Measurements from ENCODE around the gene BEAN1.
"Not testable (repeated sequence)": the region's sequence is repeated elsewhere in the genome, so short reads cannot be mapped to it uniquely, and the experiment has no call there.

DNA sequence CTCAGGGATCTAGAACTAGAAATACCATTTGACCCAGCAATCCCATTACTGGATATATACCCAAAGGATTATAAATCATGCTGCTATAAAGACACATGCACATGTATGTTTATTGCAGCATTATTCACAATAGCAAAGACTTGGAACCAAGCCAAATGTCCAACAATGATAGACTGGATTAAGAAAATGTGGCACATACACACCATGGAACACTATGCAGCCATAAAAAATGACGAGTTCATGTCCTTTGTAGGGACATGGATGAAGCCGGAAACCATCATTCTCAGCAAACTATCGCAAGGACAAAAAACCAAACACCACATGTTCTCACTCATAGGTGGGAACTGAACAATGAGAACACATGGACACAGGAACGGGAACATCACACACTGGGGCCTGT is 74.5 kb downstream of the BEAN1 start:
- TF ChIP-seq EZH2phosphoT487 (IDR thresholded peaks at IDR 0.05; ENCODE audit: unreplicated experiment); EZH2 (IDR thresholded peaks at IDR 0.05; ENCODE audit: low read depth, unreplicated experiment); POLR2AphosphoS5 (IDR thresholded peaks at IDR 0.05; ENCODE audit: low read depth); CREB1 (CRISPR knock-in tag; IDR thresholded peaks at IDR 0.05; ENCODE audit: low read depth): not testable (repeated sequence)
- TF ChIP-seq, protein P1, sequence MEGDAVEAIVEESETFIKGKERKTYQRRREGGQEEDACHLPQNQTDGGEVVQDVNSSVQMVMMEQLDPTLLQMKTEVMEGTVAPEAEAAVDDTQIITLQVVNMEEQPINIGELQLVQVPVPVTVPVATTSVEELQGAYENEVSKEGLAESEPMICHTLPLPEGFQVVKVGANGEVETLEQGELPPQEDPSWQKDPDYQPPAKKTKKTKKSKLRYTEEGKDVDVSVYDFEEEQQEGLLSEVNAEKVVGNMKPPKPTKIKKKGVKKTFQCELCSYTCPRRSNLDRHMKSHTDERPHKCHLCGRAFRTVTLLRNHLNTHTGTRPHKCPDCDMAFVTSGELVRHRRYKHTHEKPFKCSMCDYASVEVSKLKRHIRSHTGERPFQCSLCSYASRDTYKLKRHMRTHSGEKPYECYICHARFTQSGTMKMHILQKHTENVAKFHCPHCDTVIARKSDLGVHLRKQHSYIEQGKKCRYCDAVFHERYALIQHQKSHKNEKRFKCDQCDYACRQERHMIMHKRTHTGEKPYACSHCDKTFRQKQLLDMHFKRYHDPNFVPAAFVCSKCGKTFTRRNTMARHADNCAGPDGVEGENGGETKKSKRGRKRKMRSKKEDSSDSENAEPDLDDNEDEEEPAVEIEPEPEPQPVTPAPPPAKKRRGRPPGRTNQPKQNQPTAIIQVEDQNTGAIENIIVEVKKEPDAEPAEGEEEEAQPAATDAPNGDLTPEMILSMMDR (conservative IDR thresholded peaks at IDR 0.05; ENCODE audit: low read depth in 2 of 2), result not testable (repeated sequence)
- TF ChIP-seq, protein P2, sequence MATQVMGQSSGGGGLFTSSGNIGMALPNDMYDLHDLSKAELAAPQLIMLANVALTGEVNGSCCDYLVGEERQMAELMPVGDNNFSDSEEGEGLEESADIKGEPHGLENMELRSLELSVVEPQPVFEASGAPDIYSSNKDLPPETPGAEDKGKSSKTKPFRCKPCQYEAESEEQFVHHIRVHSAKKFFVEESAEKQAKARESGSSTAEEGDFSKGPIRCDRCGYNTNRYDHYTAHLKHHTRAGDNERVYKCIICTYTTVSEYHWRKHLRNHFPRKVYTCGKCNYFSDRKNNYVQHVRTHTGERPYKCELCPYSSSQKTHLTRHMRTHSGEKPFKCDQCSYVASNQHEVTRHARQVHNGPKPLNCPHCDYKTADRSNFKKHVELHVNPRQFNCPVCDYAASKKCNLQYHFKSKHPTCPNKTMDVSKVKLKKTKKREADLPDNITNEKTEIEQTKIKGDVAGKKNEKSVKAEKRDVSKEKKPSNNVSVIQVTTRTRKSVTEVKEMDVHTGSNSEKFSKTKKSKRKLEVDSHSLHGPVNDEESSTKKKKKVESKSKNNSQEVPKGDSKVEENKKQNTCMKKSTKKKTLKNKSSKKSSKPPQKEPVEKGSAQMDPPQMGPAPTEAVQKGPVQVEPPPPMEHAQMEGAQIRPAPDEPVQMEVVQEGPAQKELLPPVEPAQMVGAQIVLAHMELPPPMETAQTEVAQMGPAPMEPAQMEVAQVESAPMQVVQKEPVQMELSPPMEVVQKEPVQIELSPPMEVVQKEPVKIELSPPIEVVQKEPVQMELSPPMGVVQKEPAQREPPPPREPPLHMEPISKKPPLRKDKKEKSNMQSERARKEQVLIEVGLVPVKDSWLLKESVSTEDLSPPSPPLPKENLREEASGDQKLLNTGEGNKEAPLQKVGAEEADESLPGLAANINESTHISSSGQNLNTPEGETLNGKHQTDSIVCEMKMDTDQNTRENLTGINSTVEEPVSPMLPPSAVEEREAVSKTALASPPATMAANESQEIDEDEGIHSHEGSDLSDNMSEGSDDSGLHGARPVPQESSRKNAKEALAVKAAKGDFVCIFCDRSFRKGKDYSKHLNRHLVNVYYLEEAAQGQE (IDR thresholded peaks at IDR 0.05; ENCODE audit: unreplicated experiment), result not testable (repeated sequence)

All from GM23338 (cell line).